Ectodermal cell (in vitro differentiated cells): ENCODE data around the gene LDLRAD3.

Source experiments
- H3K27ac ChIP-seq: 2 replicates; pipeline ENCODE4 v1.7.0; 2013; ENCODE audit warnings: mild to moderate bottlenecking, low read depth, low read length; ENCODE audit not compliant: insufficient read depth, poor library complexity, severe bottlenecking
- H3K27me3 ChIP-seq: 2 replicates; pipeline ENCODE4 v1.7.0; 2013; ENCODE audit warnings: mild to moderate bottlenecking, low read length; ENCODE audit not compliant: insufficient read depth, control insufficient read depth, poor library complexity, severe bottlenecking
- H3K36me3 ChIP-seq: one replicate; pipeline ENCODE4 v1.7.0; 2013; ENCODE audit warnings: low read length; ENCODE audit not compliant: control insufficient read depth, insufficient read depth
- H3K4me1 ChIP-seq: one replicate; pipeline ENCODE4 v1.7.0; 2013; ENCODE audit warnings: low read length; ENCODE audit not compliant: control insufficient read depth, insufficient read depth
- H3K4me3 ChIP-seq: 2 replicates; pipeline ENCODE4 v1.7.0; 2013; ENCODE audit warnings: low read depth, low read length, control low read depth; ENCODE audit not compliant: insufficient read depth
- H3K9me3 ChIP-seq: 2 replicates; pipeline ENCODE4 v1.7.0; 2013; ENCODE audit warnings: mild to moderate bottlenecking, low read length, moderate library complexity; ENCODE audit not compliant: control insufficient read depth
- WGBS, 2 experiments: methylation state at CpG; one replicate each; pipeline ENCODE4 v1.1.7; 2013; ENCODE audit warnings: missing lambda C conversion rate in 2 of 2; 5-methylcytosine and 5-hydroxymethylcytosine counted together

LDLRAD3 gene

GRCh38 chr11:36116161-36116560 is 172.3 kb downstream of the LDLRAD3 start:
- H3K36me3 ChIP-seq, result peaks cover 24% of the 10 kb centered on the region
- 87 to 92% methylated on average over 6 of the region's 6 CpGs for WGBS, 2 experiments
- H3K4me1 ChIP-seq, result peaks cover 3% of the 10 kb centered on the region
- H3K27ac ChIP-seq, result no peak overlapping the region
- no peaks in the 10 kb centered on the region for H3K27me3 ChIP-seq
- H3K9me3 ChIP-seq, result no peaks in the 10 kb centered on the region
- no peak overlapping the region for H3K4me3 ChIP-seq

GRCh38 chr11:36118084-36118483 is 174.2 kb downstream of the LDLRAD3 start:
- Histone ChIP-seq H3K9me3 (no peaks in the 10 kb centered on the region), H3K4me3 (no peak overlapping the region), H3K27ac (no peak overlapping the region), H3K4me1 (no peaks in the 10 kb centered on the region), H3K27me3 (no peaks in the 10 kb centered on the region), H3K36me3 (peaks cover 15% of the 10 kb centered on the region)
- 85 to 98% methylated on average over 1 to 2 of the region's 2 CpGs for WGBS, 2 experiments

- no peaks in the 10 kb centered on the region for H3K9me3 ChIP-seq
- no peak overlapping the region for H3K27ac ChIP-seq
- no peaks in the 10 kb centered on the region for H3K4me1 ChIP-seq
- H3K27me3 ChIP-seq, result no peaks in the 10 kb centered on the region
- no peak overlapping the region for H3K4me3 ChIP-seq
- H3K36me3 ChIP-seq, result peaks cover 12% of the 10 kb centered on the region
Measured at GRCh38 chr11:36119300-36119699, 175.4 kb downstream of the LDLRAD3 start.

- Histone ChIP-seq H3K4me3 (no peak overlapping the region), H3K4me1 (peaks cover 6% of the 10 kb centered on the region), H3K36me3 (peaks cover 4% of the 10 kb centered on the region), H3K9me3 (no peaks in the 10 kb centered on the region), H3K27me3 (no peaks in the 10 kb centered on the region), H3K27ac (no peak overlapping the region)
- 86 to 87% methylated on average over 6 of the region's 6 CpGs for WGBS, 2 experiments
Measured at GRCh38 chr11:36121054-36121453, 177.2 kb downstream of the LDLRAD3 start.

- Histone ChIP-seq H3K4me3 (no peak overlapping the region), H3K4me1 (peaks cover 15% of the 10 kb centered on the region), H3K27me3 (no peaks in the 10 kb centered on the region), H3K27ac (no peak overlapping the region), H3K36me3 (no peaks in the 10 kb centered on the region), H3K9me3 (no peaks in the 10 kb centered on the region)
- WGBS, 2 experiments, result 71 to 100% methylated on average over 1 of the region's 2 CpGs
Measured at GRCh38 chr11:36122671-36123070, 178.8 kb downstream of the LDLRAD3 start.

GRCh38 chr11:36123336-36124101 is 179.7 kb downstream of the LDLRAD3 start:
- WGBS, 2 experiments, result 94 to 96% methylated on average over 12 of the region's 12 CpGs

GRCh38 chr11:36126678-36127077 is 182.8 kb downstream of the LDLRAD3 start:
- Histone ChIP-seq H3K9me3 (no peaks in the 10 kb centered on the region), H3K27me3 (no peaks in the 10 kb centered on the region), H3K27ac (no peak overlapping the region), H3K36me3 (no peaks in the 10 kb centered on the region), H3K4me3 (no peak overlapping the region), H3K4me1 (peaks cover 19% of the 10 kb centered on the region)
- 62 to 68% methylated on average over 3 of the region's 3 CpGs for WGBS, 2 experiments

More at GRCh38 chr11:36123336-36124101, 179.7 kb downstream of the LDLRAD3 start:
- no peaks in the 10 kb centered on the region for H3K27me3 ChIP-seq
- no peak overlapping the region for H3K27ac ChIP-seq
- H3K36me3 ChIP-seq, result no peaks in the 10 kb centered on the region
- H3K4me1 ChIP-seq, result peaks cover 17% of the 10 kb centered on the region
- no peaks in the 10 kb centered on the region for H3K9me3 ChIP-seq
- no peak overlapping the region for H3K4me3 ChIP-seq

GRCh38 chr11:36127550-36127949 is 183.7 kb downstream of the LDLRAD3 start:
- H3K27me3 ChIP-seq, result no peaks in the 10 kb centered on the region
- H3K4me3 ChIP-seq, result no peak overlapping the region
- H3K36me3 ChIP-seq, result no peaks in the 10 kb centered on the region
- H3K4me1 ChIP-seq, result peaks cover 19% of the 10 kb centered on the region
- no peaks in the 10 kb centered on the region for H3K9me3 ChIP-seq
- no peak overlapping the region for H3K27ac ChIP-seq

- 92 to 95% methylated on average over 6 of the region's 6 CpGs for WGBS, 2 experiments
- H3K27ac ChIP-seq, result no peak overlapping the region
- peaks cover 19% of the 10 kb centered on the region for H3K4me1 ChIP-seq
- no peak overlapping the region for H3K4me3 ChIP-seq
- H3K36me3 ChIP-seq, result no peaks in the 10 kb centered on the region
- H3K27me3 ChIP-seq, result no peaks in the 10 kb centered on the region
- no peaks in the 10 kb centered on the region for H3K9me3 ChIP-seq
Measured at GRCh38 chr11:36129955-36130354, 186.1 kb downstream of the LDLRAD3 start.

GRCh38 chr11:36130401-36130800 is 186.5 kb downstream of the LDLRAD3 start:
- Histone ChIP-seq H3K27ac (no peak overlapping the region), H3K4me3 (no peak overlapping the region), H3K27me3 (no peaks in the 10 kb centered on the region), H3K4me1 (peaks cover 19% of the 10 kb centered on the region), H3K9me3 (no peaks in the 10 kb centered on the region), H3K36me3 (no peaks in the 10 kb centered on the region)
- 92 to 96% methylated on average over 8 of the region's 8 CpGs for WGBS, 2 experiments
